Activated CD4-positive, alpha-beta T cell treated with anti-CD3 and anti-CD28 coated beads for 1 hour (primary cell): ENCODE measurements around the gene SLC4A8.

ENCODE experiments used
- DNase-seq: peaks from one replicate; pipeline ENCODE4 v3.0.0-alpha.2; 2020

Gene SLC4A8

GRCh38 chr12:51395283-51396230, 29.1 kb upstream of the SLC4A8 start:
- DNase-seq = no peak

- no peak for DNase-seq
Measured at GRCh38 chr12:51397670-51398069, 27.0 kb upstream of the SLC4A8 start.

- no peak for DNase-seq
Measured at GRCh38 chr12:51399891-51400290, 24.7 kb upstream of the SLC4A8 start.

GRCh38 chr12:51401020-51401419, 23.6 kb upstream of the SLC4A8 start:
- no peak for DNase-seq

GRCh38 chr12:51401486-51401885, 23.1 kb upstream of the SLC4A8 start:
- no peak for DNase-seq

GRCh38 chr12:51401900-51402299, 22.7 kb upstream of the SLC4A8 start:
- DNase-seq = no peak

GRCh38 chr12:51403159-51403558, 21.5 kb upstream of the SLC4A8 start:
- DNase-seq = no peak

GRCh38 chr12:51403681-51404136, 20.9 kb upstream of the SLC4A8 start:
- no peak for DNase-seq

- DNase-seq = no peak
Measured at GRCh38 chr12:51404627-51405026, 20.0 kb upstream of the SLC4A8 start.

GRCh38 chr12:51405801-51406207, 18.8 kb upstream of the SLC4A8 start:
- DNase-seq = no peak

- DNase-seq = no peak
Measured at GRCh38 chr12:51406290-51406689, 18.3 kb upstream of the SLC4A8 start.

GRCh38 chr12:51406859-51407258, 17.8 kb upstream of the SLC4A8 start:
- no peak for DNase-seq

- DNase-seq = no peak
Measured at GRCh38 chr12:51407604-51408003, 17.0 kb upstream of the SLC4A8 start.

- DNase-seq = no peak
Measured at GRCh38 chr12:51409846-51410245, 14.8 kb upstream of the SLC4A8 start.

- no peak for DNase-seq
Measured at GRCh38 chr12:51413149-51413548, 11.5 kb upstream of the SLC4A8 start.

GRCh38 chr12:51413791-51414190, 10.8 kb upstream of the SLC4A8 start:
- no peak for DNase-seq

GRCh38 chr12:51415931-51416330, 8.7 kb upstream of the SLC4A8 start:
- no peak for DNase-seq

- DNase-seq = no peak
Measured at GRCh38 chr12:51417826-51418225, 6.8 kb upstream of the SLC4A8 start.

- DNase-seq = no peak
Measured at GRCh38 chr12:51419425-51420193, 5.0 kb upstream of the SLC4A8 start.

- no peak for DNase-seq
Measured at GRCh38 chr12:51421266-51421884, 3.3 kb upstream of the SLC4A8 start.

GRCh38 chr12:51424094-51424661, 453 bp upstream of the SLC4A8 start:
- DNase-seq = no peak

- no peak for DNase-seq
Measured at GRCh38 chr12:51428256-51428655, 3.6 kb downstream of the SLC4A8 start.

GRCh38 chr12:51429700-51430099, 5.1 kb downstream of the SLC4A8 start:
- DNase-seq = no peak
